ENCODE results near the gene GNG4. TPM values are rescaled to one million over a fixed set of nuclear protein-coding genes. Genes with fewer than 3 reads are reported as not detected.

GNG4 gene
- total RNA-seq = not detected
- polyA plus RNA-seq = not detected
- 0 to 0.67 (median 0.09) reads per million in 6 experiments for total RNA-seq

GRCh38 chr1:235649368-235650163, at the start of gene GNG4:
GNG4 (minus strand) TSS chr1:235649784; CDS start chr1:235583838, 65,946 bp downstream.
- DNase-seq = peak in 4 of 10 donors; percentile 8 to 36 (median 14)
- H3K27ac Mint-ChIP-seq = peak within 1 kb of the TSS in 4 of 10 donors; percentile 16 to 67 (median 54)

GRCh38 chr1:235697508-235697907, 47.9 kb upstream of the GNG4 start:
- DNase-seq (peak in 1 of 10 donors; percentile 5), ATAC-seq (no peak)
- Mint-ChIP-seq H3K9me3 (no peaks in the 10 kb centered on the region), H3K27me3 (no peaks in the 10 kb centered on the region), H3K4me1 (peaks cover 0 to 3% (median 0%) of the 10 kb centered on the region in 4 donors), H3K27ac (no peak overlapping the region), H3K4me3 (no peak overlapping the region), H3K36me3 (peaks cover 10 to 90% (median 71%) of the 10 kb centered on the region in 3 donors)
- POLR2A ChIA-PET = no interaction called here

More at GRCh38 chr1:235649368-235650163, at the start of gene GNG4:
- peak; percentile 38 to 47 for ATAC-seq
- Mint-ChIP-seq H3K4me1 (peaks cover 4 to 18% (median 15%) of the 10 kb centered on the region in 4 donors), H3K9me3 (peaks cover 0 to 22% (median 8%) of the 10 kb centered on the region in 9 donors), H3K36me3 (peaks cover 10 to 20% (median 13%) of the 10 kb centered on the region in 3 donors), H3K27me3 (peaks cover 36 to 84% (median 62%) of the 10 kb centered on the region in 5 donors), H3K4me3 (peak within 1 kb of the TSS; percentile 77 to 94 (median 86))
- POLR2A ChIA-PET = interaction anchor here (0.6 kb wide), 1 partner anchor 10 kb away, joined by 3 read pairs; no protein-coding TSS in a partner anchor

- POLR2A ChIA-PET = no interaction called here
- Mint-ChIP-seq H3K36me3 (peaks cover 13 to 83% (median 40%) of the 10 kb centered on the region in 3 donors), H3K4me1 (peaks cover 0 to 6% (median 0%) of the 10 kb centered on the region in 4 donors), H3K9me3 (no peaks in the 10 kb centered on the region), H3K4me3 (no peak overlapping the region), H3K27ac (no peak overlapping the region), H3K27me3 (no peaks in the 10 kb centered on the region)
- DNase-seq (no peak), ATAC-seq (no peak)
These were observed 39.8 kb upstream of the GNG4 start for GRCh38 chr1:235689356-235689755.

GRCh38 chr1:235688096-235688495, 38.5 kb upstream of the GNG4 start:
- peaks cover 0 to 6% (median 0%) of the 10 kb centered on the region in 4 donors for H3K4me1 Mint-ChIP-seq
- H3K27me3 Mint-ChIP-seq = no peaks in the 10 kb centered on the region
- peaks cover 14 to 83% (median 43%) of the 10 kb centered on the region in 3 donors for H3K36me3 Mint-ChIP-seq
- POLR2A ChIA-PET = no interaction called here
- no peak overlapping the region for H3K4me3 Mint-ChIP-seq
- ATAC-seq (no peak), DNase-seq (no peak)
- H3K27ac Mint-ChIP-seq = no peak overlapping the region
- H3K9me3 Mint-ChIP-seq = no peaks in the 10 kb centered on the region

GRCh38 chr1:235683653-235684052, 34.1 kb upstream of the GNG4 start:
- Mint-ChIP-seq H3K27me3 (no peaks in the 10 kb centered on the region), H3K27ac (no peak overlapping the region), H3K4me1 (peaks cover 0 to 6% (median 0%) of the 10 kb centered on the region in 4 donors), H3K36me3 (peaks cover 19 to 84% (median 67%) of the 10 kb centered on the region in 3 donors), H3K9me3 (no peaks in the 10 kb centered on the region), H3K4me3 (no peak overlapping the region)
- ATAC-seq (no peak), DNase-seq (no peak)
- POLR2A ChIA-PET = no interaction called here

GRCh38 chr1:235682216-235682615, 32.6 kb upstream of the GNG4 start:
- no peaks in the 10 kb centered on the region for H3K27me3 Mint-ChIP-seq
- DNase-seq (no peak), ATAC-seq (no peak)
- H3K36me3 Mint-ChIP-seq = peaks cover 19 to 72% (median 71%) of the 10 kb centered on the region in 3 donors
- no peak overlapping the region for H3K4me3 Mint-ChIP-seq
- H3K4me1 Mint-ChIP-seq = peaks cover 0 to 4% (median 0%) of the 10 kb centered on the region in 4 donors
- H3K9me3 Mint-ChIP-seq = peaks cover 0 to 2% (median 0%) of the 10 kb centered on the region in 9 donors
- no peak overlapping the region for H3K27ac Mint-ChIP-seq
- POLR2A ChIA-PET = no interaction called here

- POLR2A ChIA-PET = no interaction called here
- peaks cover 0 to 24% (median 15%) of the 10 kb centered on the region in 9 donors for H3K9me3 Mint-ChIP-seq
- no peaks in the 10 kb centered on the region for H3K27me3 Mint-ChIP-seq
- no peaks in the 10 kb centered on the region for H3K4me1 Mint-ChIP-seq
- DNase-seq (no peak), ATAC-seq (no peak)
- no peak overlapping the region for H3K4me3 Mint-ChIP-seq
- H3K36me3 Mint-ChIP-seq = peaks cover 34 to 79% (median 73%) of the 10 kb centered on the region in 3 donors
- H3K27ac Mint-ChIP-seq = peak overlapping the region in 1 of 10 donors; percentile 34
These were observed 30.1 kb upstream of the GNG4 start for GRCh38 chr1:235679644-235680043.

- Mint-ChIP-seq H3K27me3 (no peaks in the 10 kb centered on the region), H3K4me3 (no peak overlapping the region), H3K36me3 (peaks cover 37 to 80% (median 75%) of the 10 kb centered on the region in 3 donors), H3K27ac (no peak overlapping the region), H3K9me3 (peaks cover 0 to 31% (median 15%) of the 10 kb centered on the region in 9 donors), H3K4me1 (no peaks in the 10 kb centered on the region)
- POLR2A ChIA-PET = no interaction called here
- DNase-seq (no peak), ATAC-seq (no peak)
These were observed 29.4 kb upstream of the GNG4 start for GRCh38 chr1:235679005-235679404.

GRCh38 chr1:235675152-235675890, 25.7 kb upstream of the GNG4 start:
- DNase-seq (no peak), ATAC-seq (no peak)
- POLR2A ChIA-PET = no interaction called here

GRCh38 chr1:235673981-235674380, 24.4 kb upstream of the GNG4 start:
- no peak for DNase-seq
- POLR2A ChIA-PET = no interaction called here

More at GRCh38 chr1:235675152-235675890, 25.7 kb upstream of the GNG4 start:
- H3K9me3 Mint-ChIP-seq = peaks cover 31 to 66% (median 46%) of the 10 kb centered on the region in 9 donors
- H3K4me3 Mint-ChIP-seq = no peak overlapping the region
- H3K27me3 Mint-ChIP-seq = no peaks in the 10 kb centered on the region
- H3K36me3 Mint-ChIP-seq = peaks cover 62 to 83% (median 78%) of the 10 kb centered on the region in 3 donors
- H3K4me1 Mint-ChIP-seq = no peaks in the 10 kb centered on the region
- H3K27ac Mint-ChIP-seq = no peak overlapping the region

GRCh38 chr1:235671992-235672391, 22.4 kb upstream of the GNG4 start:
- POLR2A ChIA-PET = no interaction called here
- H3K36me3 Mint-ChIP-seq = peaks cover 79 to 87% (median 87%) of the 10 kb centered on the region in 3 donors
- H3K27me3 Mint-ChIP-seq = no peaks in the 10 kb centered on the region
- no peak for ATAC-seq
- DNase-seq = no peak
- H3K4me3 Mint-ChIP-seq = no peak overlapping the region
- no peaks in the 10 kb centered on the region for H3K4me1 Mint-ChIP-seq
- no peak overlapping the region for H3K27ac Mint-ChIP-seq
- H3K9me3 Mint-ChIP-seq = peaks cover 31 to 84% (median 50%) of the 10 kb centered on the region in 9 donors

More at GRCh38 chr1:235673981-235674380, 24.4 kb upstream of the GNG4 start:
- Mint-ChIP-seq H3K27me3 (no peaks in the 10 kb centered on the region), H3K4me3 (no peak overlapping the region), H3K4me1 (no peaks in the 10 kb centered on the region), H3K36me3 (peaks cover 73 to 89% (median 83%) of the 10 kb centered on the region in 3 donors), H3K27ac (no peak overlapping the region), H3K9me3 (peaks cover 31 to 80% (median 50%) of the 10 kb centered on the region in 9 donors)
- no peak for ATAC-seq

GRCh38 chr1:235670157-235670776, 20.7 kb upstream of the GNG4 start:
- Mint-ChIP-seq H3K4me1 (no peaks in the 10 kb centered on the region), H3K27ac (no peak overlapping the region)

More at GRCh38 chr1:235670157-235670776, 20.7 kb upstream of the GNG4 start:
- no peak overlapping the region for H3K4me3 Mint-ChIP-seq
- ATAC-seq = no peak
- DNase-seq = no peak
- peaks cover 65 to 71% (median 70%) of the 10 kb centered on the region in 3 donors for H3K36me3 Mint-ChIP-seq
- POLR2A ChIA-PET = no interaction called here
- H3K27me3 Mint-ChIP-seq = no peaks in the 10 kb centered on the region
- peaks cover 24 to 67% (median 44%) of the 10 kb centered on the region in 9 donors for H3K9me3 Mint-ChIP-seq
